Parathyroid adenoma (tissue), 2 donors: ENCODE results near the gene ITCH.

Source experiments
- H2AFZ ChIP-seq: fragments of 300-600 bp; sonication (generic); one replicate; pipeline ENCODE4 v1.7.0; 2017; ENCODE audit warnings: antibody characterized with exemption, mild to moderate bottlenecking
- H3K27ac ChIP-seq: fragments of 300-600 bp; sonication (generic); one replicate; pipeline ENCODE4 v1.7.0; 2017
- H3K27me3 ChIP-seq: fragments of 300-600 bp; sonication (generic); one replicate; pipeline ENCODE4 v1.7.0; 2017; ENCODE audit warnings: low read length; ENCODE audit not compliant: control insufficient read depth, insufficient read depth
- H3K36me3 ChIP-seq: fragments of 300-600 bp; sonication (generic); one replicate; pipeline ENCODE4 v1.7.0; 2017; ENCODE audit warnings: low read length; ENCODE audit not compliant: control insufficient read depth, insufficient read depth
- H3K4me1 ChIP-seq: fragments of 300-600 bp; sonication (generic); one replicate; pipeline ENCODE4 v1.7.0; 2017; ENCODE audit warnings: control low read depth
- H3K4me2 ChIP-seq: fragments of 300-600 bp; sonication (generic); one replicate; pipeline ENCODE4 v1.7.0; 2017; ENCODE audit warnings: low read length
- H3K4me3 ChIP-seq: fragments of 300-600 bp; sonication (generic); one replicate; pipeline ENCODE4 v1.7.0; 2017; ENCODE audit warnings: low read depth, low read length
- H3K79me2 ChIP-seq: fragments of 300-600 bp; sonication (generic); one replicate; pipeline ENCODE4 v1.7.0; 2017; ENCODE audit warnings: control low read depth
- H3K9ac ChIP-seq: fragments of 300-600 bp; sonication (generic); one replicate; pipeline ENCODE4 v1.7.0; 2017; ENCODE audit warnings: mild to moderate bottlenecking
- H3K9me3 ChIP-seq: fragments of 300-600 bp; sonication (generic); one replicate; pipeline ENCODE4 v1.7.0; 2017; ENCODE audit warnings: low read length; ENCODE audit not compliant: control insufficient read depth
- TF ChIP-seq, protein P1 (sequence below): fragments of 300-600 bp; sonication (generic); IDR thresholded peaks from one replicate; pipeline ENCODE4 v1.7.0; 2017; ENCODE audit warnings: antibody characterized with exemption, mild to moderate bottlenecking
- donor health status: primary hyperparathyroidism.

Gene ITCH

GRCh38 chr20:34543463-34544056 lies 180.5 kb downstream of the ITCH start:
- no peaks in the 10 kb centered on the region for H3K9me3 ChIP-seq
- no peaks in the 10 kb centered on the region for H3K79me2 ChIP-seq
- no peak overlapping the region for H3K4me3 ChIP-seq
- no peaks in the 10 kb centered on the region for H3K4me1 ChIP-seq
- H3K27me3 ChIP-seq: no peaks in the 10 kb centered on the region
- H3K4me2 ChIP-seq: no peak overlapping the region
- H3K9ac ChIP-seq: no peak overlapping the region
- H3K36me3 ChIP-seq: no peaks in the 10 kb centered on the region
- no peak overlapping the region for H2AFZ ChIP-seq
- TF ChIP-seq, protein P1, sequence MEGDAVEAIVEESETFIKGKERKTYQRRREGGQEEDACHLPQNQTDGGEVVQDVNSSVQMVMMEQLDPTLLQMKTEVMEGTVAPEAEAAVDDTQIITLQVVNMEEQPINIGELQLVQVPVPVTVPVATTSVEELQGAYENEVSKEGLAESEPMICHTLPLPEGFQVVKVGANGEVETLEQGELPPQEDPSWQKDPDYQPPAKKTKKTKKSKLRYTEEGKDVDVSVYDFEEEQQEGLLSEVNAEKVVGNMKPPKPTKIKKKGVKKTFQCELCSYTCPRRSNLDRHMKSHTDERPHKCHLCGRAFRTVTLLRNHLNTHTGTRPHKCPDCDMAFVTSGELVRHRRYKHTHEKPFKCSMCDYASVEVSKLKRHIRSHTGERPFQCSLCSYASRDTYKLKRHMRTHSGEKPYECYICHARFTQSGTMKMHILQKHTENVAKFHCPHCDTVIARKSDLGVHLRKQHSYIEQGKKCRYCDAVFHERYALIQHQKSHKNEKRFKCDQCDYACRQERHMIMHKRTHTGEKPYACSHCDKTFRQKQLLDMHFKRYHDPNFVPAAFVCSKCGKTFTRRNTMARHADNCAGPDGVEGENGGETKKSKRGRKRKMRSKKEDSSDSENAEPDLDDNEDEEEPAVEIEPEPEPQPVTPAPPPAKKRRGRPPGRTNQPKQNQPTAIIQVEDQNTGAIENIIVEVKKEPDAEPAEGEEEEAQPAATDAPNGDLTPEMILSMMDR: no peak
- no peak overlapping the region for H3K27ac ChIP-seq

GRCh38 chr20:34544109-34544796 lies 181.2 kb downstream of the ITCH start:
- Histone ChIP-seq H2AFZ (peak overlapping the region; percentile 65), H3K9me3 (no peaks in the 10 kb centered on the region), H3K36me3 (no peaks in the 10 kb centered on the region), H3K4me2 (no peak overlapping the region), H3K4me1 (peaks cover under 1% of the 10 kb centered on the region), H3K27ac (no peak overlapping the region), H3K9ac (no peak overlapping the region), H3K4me3 (no peak overlapping the region), H3K79me2 (no peaks in the 10 kb centered on the region), H3K27me3 (no peaks in the 10 kb centered on the region)
- TF ChIP-seq, protein P1: no peak

DNA sequence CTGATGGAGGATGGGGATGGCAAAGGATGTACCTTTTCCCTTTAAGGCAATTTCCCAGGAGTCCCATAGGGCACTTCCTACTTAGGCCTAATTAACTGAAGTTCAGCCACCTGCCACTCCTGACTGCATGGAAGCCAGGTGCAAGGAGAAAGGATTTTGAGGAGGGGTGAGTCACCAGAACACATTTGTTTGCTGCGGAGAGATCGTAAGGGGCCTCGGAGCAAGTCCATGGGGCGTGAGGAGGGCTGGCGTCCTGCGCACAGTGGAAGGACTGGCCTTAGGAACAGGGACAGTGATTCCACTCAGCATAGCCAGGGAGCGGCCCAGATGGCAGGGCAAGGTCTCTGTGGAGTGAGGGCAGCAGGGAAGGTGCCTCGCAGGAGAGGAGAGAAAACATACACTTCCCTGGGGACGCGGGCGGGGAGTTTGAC lies 183.7 kb downstream of the ITCH start:
- Histone ChIP-seq H3K36me3 (no peaks in the 10 kb centered on the region), H3K4me1 (peaks cover 7% of the 10 kb centered on the region), H3K9ac (no peak overlapping the region), H3K27me3 (no peaks in the 10 kb centered on the region), H3K4me2 (no peak overlapping the region), H3K27ac (no peak overlapping the region), H3K9me3 (no peaks in the 10 kb centered on the region), H2AFZ (no peak overlapping the region), H3K79me2 (no peaks in the 10 kb centered on the region), H3K4me3 (no peak overlapping the region)
- TF ChIP-seq, protein P1: no peak

DNA sequence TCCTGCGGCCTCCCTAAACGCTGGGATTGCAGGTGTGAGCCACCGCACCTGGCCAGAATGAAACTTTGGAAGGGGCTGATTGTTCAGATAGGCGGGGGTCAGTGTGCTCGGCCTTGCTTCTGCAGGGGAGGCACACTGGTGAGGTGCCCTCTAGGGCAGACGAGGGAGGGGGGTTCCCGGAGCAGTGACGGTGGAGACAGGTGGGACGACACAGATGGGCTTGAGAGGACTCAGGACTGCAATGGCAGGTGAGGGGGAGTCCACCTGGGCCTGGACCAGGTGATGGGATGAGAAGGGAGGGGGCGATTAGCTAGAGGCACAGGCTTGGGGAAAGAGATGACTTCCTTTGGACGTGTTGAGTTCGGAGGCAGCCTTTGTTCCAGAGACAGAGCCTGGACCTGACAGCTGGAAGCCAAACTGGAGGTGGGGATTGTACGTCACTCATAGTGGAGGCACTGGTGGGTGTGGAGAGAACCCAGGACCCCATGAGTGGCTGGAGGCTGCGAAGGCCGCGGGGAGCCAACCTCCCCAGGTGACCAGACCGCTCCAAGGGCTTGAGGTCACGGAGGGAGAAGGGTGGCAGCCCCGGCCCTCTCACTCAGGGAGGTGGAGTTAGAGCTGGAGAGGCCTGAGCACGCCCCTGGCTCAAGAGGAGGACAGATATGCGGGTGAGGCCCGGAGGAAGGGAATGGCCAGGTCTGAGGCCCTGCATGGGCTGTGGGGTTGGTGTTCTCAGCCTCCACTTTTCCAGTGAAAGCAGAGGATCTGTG lies 185.0 kb downstream of the ITCH start:
- Histone ChIP-seq H3K4me1 (peaks cover 7% of the 10 kb centered on the region), H3K4me3 (no peak overlapping the region), H3K27ac (no peak overlapping the region), H3K27me3 (no peaks in the 10 kb centered on the region), H3K36me3 (no peaks in the 10 kb centered on the region), H2AFZ (no peak overlapping the region), H3K4me2 (no peak overlapping the region), H3K9ac (no peak overlapping the region), H3K9me3 (no peaks in the 10 kb centered on the region), H3K79me2 (no peaks in the 10 kb centered on the region)
- TF ChIP-seq, protein P1: no peak
